ENCODE data around the gene POU3F1. TPM values are rescaled to one million over a fixed set of nuclear protein-coding genes. Genes with fewer than 3 reads are reported as not detected.

Gene POU3F1
- total RNA-seq, 1 donor from 2014 or later, result not detected

- DNase-seq, result no peak
- intact Hi-C loops (cut with micrococcal nuclease), result no loop called here
- no peak for ATAC-seq
These were observed 48.3 kb downstream of the POU3F1 start for GRCh38 chr1:37998089-37998808.

- ATAC-seq, result no peak
- intact Hi-C loops (cut with micrococcal nuclease), result no loop called here
- no peak for DNase-seq
These were observed 49.1 kb downstream of the POU3F1 start for GRCh38 chr1:37997256-37998088.

- ATAC-seq, result peak; percentile 69
- intact Hi-C loops (cut with micrococcal nuclease), result no loop called here
- DNase-seq, result peak; percentile 91
These were observed 50.7 kb downstream of the POU3F1 start for GRCh38 chr1:37995751-37996345.

GRCh38 chr1:37994886-37995566 lies 51.6 kb downstream of the POU3F1 start:
- ATAC-seq, result no peak
- intact Hi-C loops (cut with micrococcal nuclease), result no loop called here
- DNase-seq, result no peak

Small RNA genes lying within 50 kb of the gene (microRNA-seq; reads per million reads assigned to microRNA genes)
- gene MIR3659 (ENCODE audit: borderline number of aligned reads), result not detected

Other genes starting within 250 kb of the POU3F1 start
- gene C1orf122, start 239.0 kb downstream of the POU3F1 start, total RNA-seq, result 45.6 TPM
- 4.0 TPM for gene YRDC, start 238.6 kb downstream of the POU3F1 start, total RNA-seq
- 12.8 TPM for gene MTF1, start 187.2 kb downstream of the POU3F1 start, total RNA-seq
- gene INPP5B, start 99.7 kb downstream of the POU3F1 start, total RNA-seq, result 12.0 TPM
- 28.2 TPM for gene SF3A3, start 56.8 kb downstream of the POU3F1 start, total RNA-seq
- 13.3 TPM for gene FHL3, start 41.3 kb downstream of the POU3F1 start, total RNA-seq
- 38.6 TPM for gene UTP11, start 34.1 kb downstream of the POU3F1 start, total RNA-seq

All from left ventricle myocardium superior (tissue), 1 donor.